HG02938 (cell line): Measurements from ENCODE around the gene CCT5.
A peak's percentile ranks its signal among the peaks of the same experiment; 100 is the strongest.
"Not testable (repeated sequence)": the region's sequence is repeated elsewhere in the genome, so short reads cannot be mapped to it uniquely, and the experiment has no call there.

Experiments used
- ATAC-seq: cut with Tn5 transposase; IDR thresholded peaks from one replicate; pipeline ENCODE4 v1.9.1; 2021; ENCODE audit warnings: mild to moderate bottlenecking, moderate library complexity; ENCODE audit not compliant: unreplicated experiment

Gene CCT5

GRCh38 chr5:10244342-10244944, 5.6 kb upstream of the CCT5 start:
- no peak for ATAC-seq

- no peak for ATAC-seq
Measured at GRCh38 chr5:10246761-10247160, 3.3 kb upstream of the CCT5 start.

GRCh38 chr5:10247217-10247616, 2.9 kb upstream of the CCT5 start:
- not testable (repeated sequence) for ATAC-seq

GRCh38 chr5:10248378-10249260, 1.5 kb upstream of the CCT5 start:
- ATAC-seq: peak; percentile 5

- peak; percentile 18 for ATAC-seq
Measured at GRCh38 chr5:10250806-10251276, 761 bp downstream of the CCT5 start.

- ATAC-seq: no peak
Measured at GRCh38 chr5:10251405-10251804, 1.3 kb downstream of the CCT5 start.

- no peak for ATAC-seq
Measured at GRCh38 chr5:10253390-10253789, 3.3 kb downstream of the CCT5 start.

- no peak for ATAC-seq
Measured at GRCh38 chr5:10254686-10255085, 4.6 kb downstream of the CCT5 start.

- no peak for ATAC-seq
Measured at GRCh38 chr5:10257870-10258269, 7.8 kb downstream of the CCT5 start.

- no peak for ATAC-seq
Measured at GRCh38 chr5:10259899-10260298, 9.8 kb downstream of the CCT5 start.

GRCh38 chr5:10261065-10261464, 11.0 kb downstream of the CCT5 start:
- ATAC-seq: no peak

- ATAC-seq: no peak
Measured at GRCh38 chr5:10262121-10262774, 12.2 kb downstream of the CCT5 start.

GRCh38 chr5:10262995-10263394, 12.9 kb downstream of the CCT5 start:
- no peak for ATAC-seq

- ATAC-seq: no peak
Measured at GRCh38 chr5:10264604-10265003, 14.5 kb downstream of the CCT5 start.

- no peak for ATAC-seq
Measured at GRCh38 chr5:10265245-10266109, 15.4 kb downstream of the CCT5 start.

- no peak for ATAC-seq
Measured at GRCh38 chr5:10266137-10266536, 16.1 kb downstream of the CCT5 start.

- ATAC-seq: no peak
Measured at GRCh38 chr5:10266839-10267238, 16.8 kb downstream of the CCT5 start.

GRCh38 chr5:10268100-10268499, 18.0 kb downstream of the CCT5 start:
- ATAC-seq: no peak

GRCh38 chr5:10272053-10272874, 22.2 kb downstream of the CCT5 start:
- ATAC-seq: no peak

GRCh38 chr5:10272875-10273209, 22.8 kb downstream of the CCT5 start:
- ATAC-seq: not testable (repeated sequence)
